Myocyte (in vitro differentiated cells): ENCODE measurements around the gene CAP1. TPM values are rescaled to one million over a fixed set of nuclear protein-coding genes. Genes with fewer than 3 reads are reported as not detected.
"Not testable (repeated sequence)": the region's sequence is repeated elsewhere in the genome, so short reads cannot be mapped to it uniquely, and the experiment has no call there.

Experiments
- DNase-seq: peaks from one replicate; pipeline ENCODE4 v3.0.0-alpha.2; 2012; ENCODE audit warnings: low read depth
- polyA plus RNA-seq: library from polyadenylated mRNA; unstranded; fragments of >200 nt; gene quantifications from one replicate; pipeline ENCODE4 v1.2.1, GENCODE V29; 2012; ENCODE audit warnings: missing spikeins
- total RNA-seq: library from RNA; depleted of rRNA; stranded (reverse); fragments of >200 nt; gene quantifications from 2 replicates; pipeline ENCODE4 v1.2.3, GENCODE V29; 2014

Gene CAP1, protein sequence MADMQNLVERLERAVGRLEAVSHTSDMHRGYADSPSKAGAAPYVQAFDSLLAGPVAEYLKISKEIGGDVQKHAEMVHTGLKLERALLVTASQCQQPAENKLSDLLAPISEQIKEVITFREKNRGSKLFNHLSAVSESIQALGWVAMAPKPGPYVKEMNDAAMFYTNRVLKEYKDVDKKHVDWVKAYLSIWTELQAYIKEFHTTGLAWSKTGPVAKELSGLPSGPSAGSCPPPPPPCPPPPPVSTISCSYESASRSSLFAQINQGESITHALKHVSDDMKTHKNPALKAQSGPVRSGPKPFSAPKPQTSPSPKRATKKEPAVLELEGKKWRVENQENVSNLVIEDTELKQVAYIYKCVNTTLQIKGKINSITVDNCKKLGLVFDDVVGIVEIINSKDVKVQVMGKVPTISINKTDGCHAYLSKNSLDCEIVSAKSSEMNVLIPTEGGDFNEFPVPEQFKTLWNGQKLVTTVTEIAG
- total RNA-seq = 121 and 122 TPM in 2 replicates
- polyA plus RNA-seq = 321 TPM

DNA sequence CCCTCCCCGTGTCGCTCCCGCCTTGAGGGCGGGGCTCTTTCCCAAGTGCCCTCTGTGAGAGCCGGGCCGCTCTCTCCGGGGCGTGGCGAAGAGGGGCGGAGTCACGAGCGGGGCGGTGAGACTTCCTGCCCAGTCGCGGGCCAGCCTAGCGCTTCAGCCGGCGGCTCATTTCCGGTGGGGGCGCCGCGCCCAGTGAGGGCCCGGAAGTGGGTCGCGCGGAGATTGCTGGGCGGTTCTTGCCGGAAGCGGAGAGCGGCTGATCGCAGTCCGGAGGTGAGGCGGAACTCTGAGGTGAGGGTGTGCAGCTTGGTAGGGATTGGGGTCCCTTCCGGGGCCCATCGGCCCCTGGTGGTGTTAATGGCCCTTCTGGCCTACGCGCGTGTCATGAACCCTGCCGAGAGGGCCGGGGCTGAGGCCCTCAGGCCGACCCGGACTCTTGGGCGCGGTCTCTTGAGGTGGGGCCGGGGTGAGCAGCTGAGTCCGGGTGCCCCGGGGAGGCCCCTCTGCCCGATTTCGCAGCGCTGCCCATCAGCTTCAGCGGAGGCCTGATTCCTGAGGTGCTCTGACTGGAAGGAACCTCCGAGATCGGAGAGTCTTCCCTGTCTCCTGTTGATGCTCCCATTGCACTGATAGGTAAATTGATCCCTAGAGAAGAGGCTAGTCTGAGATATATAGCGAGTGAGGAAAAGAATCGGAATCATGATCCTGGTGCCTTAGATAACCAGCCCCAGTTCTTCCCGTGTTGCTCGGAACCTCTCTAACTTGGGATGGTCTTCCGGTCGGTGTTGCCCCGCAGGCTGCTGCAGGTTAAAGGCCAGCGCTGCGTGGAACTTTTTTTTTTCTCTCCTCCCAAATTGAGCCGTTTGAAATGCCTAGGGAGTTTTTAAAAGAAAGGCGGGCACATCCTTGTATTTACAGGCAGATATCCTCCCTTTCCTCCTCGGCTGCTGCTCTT is at the start of gene CAP1:
TSS of gene CAP1 (plus strand) at position 219 of the 955 bp plus-strand sequence. CDS start 18,618 bp downstream, outside the sequence.
- peak; percentile 99 for DNase-seq

DNA sequence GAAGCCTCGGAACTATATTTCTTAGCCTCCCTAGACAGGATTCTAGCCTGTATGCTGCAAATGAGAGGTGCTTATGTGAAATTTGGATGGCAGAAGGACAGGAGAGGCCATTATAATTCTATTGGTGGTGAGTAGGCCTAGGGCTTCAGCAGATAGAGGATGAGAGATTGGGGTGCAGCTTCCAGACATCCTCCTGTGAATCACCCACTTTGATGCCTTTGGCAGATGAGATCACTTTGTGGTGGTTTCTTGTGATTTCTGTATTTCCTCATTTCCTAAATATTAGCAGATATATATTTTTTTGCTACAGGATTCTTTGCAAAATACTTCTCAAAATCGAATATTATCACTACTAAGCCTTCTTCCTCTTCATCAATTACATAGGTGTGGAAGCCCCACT is 48.3 kb upstream of the CAP1 start:
- no peak for DNase-seq

DNA sequence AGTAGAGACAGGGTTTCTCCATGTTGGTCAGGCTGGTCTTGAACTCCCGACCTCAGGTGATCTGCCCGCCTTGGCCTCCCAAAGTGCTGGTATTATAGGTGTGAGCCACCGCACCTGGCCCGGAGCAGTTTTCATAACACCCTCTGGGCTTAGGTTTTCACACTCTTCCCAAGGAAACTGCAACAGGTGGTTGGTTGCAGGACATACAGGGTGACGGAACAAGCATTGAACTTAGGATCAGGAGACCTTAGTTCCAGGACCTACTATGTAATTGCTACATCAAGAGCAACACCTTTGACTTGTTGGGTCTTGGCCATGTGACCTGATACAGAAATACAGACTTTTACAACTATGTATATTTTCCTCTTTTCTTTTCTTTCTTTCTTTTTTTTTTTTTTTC is 47.6 kb upstream of the CAP1 start:
- DNase-seq = no peak

DNA sequence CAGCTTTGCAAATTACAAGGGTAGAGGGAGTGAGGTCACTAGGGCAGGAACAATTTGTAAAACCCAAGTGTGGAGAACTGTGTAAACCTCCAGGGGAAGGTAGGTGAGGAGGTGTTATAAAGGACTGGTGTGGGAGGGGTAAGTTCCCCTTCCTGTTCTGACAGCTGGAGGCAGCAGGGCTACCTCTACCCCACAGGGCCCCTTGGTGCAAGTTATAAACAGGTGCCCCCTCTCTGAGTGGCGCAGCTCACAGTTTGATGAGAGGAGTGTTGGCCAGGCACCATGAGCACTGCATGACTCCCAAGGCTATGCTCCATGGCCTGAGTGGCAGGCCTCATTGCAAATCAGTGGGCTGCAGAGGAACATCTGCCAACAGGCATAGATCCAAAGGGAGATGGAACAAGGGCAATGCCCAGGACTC is 44.5 kb upstream of the CAP1 start:
- no peak for DNase-seq

DNA sequence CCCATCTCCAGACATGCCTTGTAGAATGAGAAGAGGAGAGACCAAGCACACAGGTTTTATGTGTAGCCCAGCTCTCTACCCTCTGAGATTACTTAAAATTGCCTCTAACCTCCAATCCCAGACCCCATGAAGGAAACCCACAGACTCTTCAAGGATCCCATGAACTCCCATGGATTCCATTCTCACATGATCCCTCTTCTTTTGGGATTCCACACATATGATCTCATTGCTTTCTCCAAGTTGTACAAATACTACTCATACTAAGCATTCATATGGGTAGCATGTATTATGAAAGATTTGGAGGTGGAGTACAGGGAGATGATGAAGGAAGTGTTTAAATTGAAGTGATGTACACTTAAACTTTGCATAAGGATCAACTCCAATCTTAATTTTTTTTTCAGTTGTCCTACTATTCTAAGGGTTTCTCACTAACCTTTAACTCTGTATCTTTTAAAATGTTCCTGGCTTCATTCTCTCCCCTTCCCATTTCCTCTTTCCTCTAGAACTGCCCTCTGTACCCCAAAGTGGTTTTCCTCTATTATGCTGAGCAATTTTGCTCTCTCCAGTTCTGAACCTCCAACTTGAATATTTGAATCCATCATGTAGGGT is 44.0 kb upstream of the CAP1 start:
- no peak for DNase-seq

DNA sequence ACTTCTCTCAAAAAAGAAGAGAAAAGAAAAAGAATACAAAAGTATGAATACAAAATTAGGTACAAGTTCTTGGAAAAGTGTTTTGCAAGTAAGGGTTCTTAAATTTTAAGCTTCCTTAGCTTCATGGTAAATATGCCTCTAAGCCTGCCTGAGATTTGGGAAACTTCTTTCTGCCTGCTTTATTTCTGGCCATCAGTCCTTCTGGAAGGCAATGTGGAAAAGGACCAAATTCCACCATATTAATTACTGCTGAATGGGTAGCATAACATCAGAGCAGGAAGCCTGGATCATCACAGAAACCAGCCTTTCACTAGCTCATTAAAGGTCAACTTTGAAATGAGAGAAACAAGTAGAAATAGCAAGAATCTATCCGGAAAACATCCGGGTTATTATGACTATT is 39.1 kb upstream of the CAP1 start:
- DNase-seq = no peak

DNA sequence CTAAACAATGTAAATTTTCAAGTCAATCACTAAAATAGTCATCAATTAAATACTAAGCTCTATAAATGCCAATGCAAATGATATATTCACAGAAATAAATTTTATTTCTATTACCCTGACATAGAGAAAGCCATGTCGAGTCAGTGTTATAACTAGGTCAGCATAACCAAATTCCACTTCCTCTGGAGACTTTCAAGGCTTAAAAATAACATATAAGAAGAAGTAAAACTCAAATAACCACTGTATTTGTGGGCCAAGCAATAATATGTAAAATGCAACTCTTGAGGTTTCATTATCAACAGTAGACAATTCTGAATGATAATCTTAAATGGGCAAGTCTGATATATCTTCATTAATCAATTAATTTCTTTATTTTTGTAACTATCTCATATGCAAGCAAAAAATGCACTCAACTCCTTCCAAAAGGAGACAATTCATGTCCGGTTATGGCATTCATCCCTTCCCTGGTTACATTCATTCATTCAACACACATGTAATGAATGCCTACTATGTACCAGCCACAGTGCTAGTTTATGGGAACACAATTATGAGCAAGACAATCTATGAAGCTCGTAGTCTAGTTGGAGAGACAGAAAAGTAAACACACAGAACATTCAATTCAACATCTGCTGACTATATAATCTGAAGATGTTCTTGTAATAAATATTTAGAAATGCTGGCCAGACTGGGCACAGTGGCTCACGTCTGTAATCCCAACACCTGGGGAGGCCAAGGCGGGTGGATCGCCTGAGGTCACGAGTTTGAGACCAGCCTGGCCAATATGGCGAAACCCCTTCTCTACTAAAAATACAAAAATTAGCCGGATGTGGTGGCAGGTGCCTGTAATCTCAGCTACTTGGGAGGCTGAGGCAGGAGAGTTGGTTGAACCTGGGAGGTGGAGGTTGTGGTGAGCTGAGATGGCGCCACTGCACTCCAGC is 37.1 kb upstream of the CAP1 start:
- no peak for DNase-seq

DNA sequence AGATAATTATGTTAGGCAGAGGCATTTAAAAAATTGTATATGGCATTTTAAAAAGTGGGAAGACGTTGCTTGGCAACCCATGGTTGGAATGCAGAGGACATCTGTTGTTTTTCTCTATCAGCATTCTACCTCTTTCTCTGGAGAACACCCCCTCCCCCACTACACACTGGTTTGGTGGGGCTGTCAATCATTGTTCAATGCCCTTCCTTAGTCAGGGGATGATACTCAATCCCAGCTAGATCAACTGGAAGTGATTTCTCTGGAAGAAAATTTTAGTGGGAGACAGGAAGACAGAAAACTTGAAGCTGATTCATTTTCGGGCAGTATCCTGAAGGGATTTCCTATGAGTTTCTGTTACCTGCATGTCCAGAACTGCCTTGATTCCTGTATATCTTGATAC is 35.7 kb upstream of the CAP1 start:
- DNase-seq = peak; percentile 58

DNA sequence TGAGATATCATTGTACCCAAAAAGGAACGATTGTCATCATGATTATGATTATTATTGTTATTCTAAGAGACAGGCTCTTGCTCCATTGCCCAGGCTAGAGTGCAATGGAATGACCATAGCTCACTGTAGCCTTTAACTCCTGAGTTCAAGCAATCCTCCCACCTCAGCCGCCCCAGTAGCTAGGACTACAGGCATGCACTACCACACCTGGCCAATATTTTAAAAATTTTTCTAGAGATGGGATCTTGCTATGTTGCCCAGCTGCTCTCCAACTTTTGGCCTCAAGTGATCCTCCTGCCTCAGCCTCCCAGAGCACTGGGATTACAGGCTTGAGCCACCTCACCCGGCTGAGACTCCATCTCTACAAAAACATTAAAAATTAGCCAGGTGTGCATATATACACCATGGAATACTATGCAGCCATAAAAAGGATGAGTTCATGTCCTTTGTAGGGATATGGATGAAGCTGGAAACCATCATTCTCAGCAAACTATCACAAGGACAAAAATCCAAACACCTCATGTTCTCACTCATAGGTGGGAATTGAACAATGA is 33.0 kb upstream of the CAP1 start:
- DNase-seq = not testable (repeated sequence)

DNA sequence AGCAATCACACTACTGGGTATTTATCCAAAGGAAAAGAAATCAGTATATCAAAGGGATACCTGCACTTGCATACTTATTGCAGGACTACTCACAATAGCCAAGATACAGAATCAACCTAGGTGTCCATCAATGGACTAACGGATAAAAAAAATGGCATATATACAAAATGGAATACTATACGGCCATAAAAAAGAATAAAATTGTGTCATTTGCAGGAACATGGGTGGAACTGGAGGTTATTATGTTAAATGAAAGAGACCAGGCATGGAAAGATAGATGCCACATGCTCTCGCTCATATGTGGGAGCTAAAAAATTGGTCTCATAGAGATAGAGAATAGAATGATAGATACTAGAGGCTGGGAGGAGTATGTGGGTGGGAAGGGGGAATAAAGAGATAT is 29.3 kb upstream of the CAP1 start:
- no peak for DNase-seq

DNA sequence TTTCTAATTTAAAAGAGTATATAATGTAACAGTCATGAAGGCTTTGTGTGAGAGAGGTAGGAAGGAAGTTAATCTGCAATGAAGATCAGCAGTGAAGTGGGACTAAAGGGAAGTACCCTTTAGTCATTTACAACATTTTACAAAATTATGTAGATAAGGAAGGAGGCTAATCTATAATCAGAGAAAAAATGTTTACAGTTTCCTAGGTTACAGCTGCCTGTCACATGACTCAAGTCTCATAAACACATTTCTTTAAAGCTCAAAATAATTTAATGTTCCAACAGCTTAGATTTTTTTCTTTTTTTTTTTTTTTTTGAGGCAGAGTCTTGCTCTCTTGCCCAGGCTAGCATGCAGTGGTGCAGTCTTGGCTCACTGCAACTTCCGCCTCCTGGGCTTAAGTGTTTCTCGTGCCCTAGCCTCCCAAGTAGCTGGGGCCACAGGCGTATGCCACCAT is 26.2 kb upstream of the CAP1 start:
- DNase-seq = no peak

DNA sequence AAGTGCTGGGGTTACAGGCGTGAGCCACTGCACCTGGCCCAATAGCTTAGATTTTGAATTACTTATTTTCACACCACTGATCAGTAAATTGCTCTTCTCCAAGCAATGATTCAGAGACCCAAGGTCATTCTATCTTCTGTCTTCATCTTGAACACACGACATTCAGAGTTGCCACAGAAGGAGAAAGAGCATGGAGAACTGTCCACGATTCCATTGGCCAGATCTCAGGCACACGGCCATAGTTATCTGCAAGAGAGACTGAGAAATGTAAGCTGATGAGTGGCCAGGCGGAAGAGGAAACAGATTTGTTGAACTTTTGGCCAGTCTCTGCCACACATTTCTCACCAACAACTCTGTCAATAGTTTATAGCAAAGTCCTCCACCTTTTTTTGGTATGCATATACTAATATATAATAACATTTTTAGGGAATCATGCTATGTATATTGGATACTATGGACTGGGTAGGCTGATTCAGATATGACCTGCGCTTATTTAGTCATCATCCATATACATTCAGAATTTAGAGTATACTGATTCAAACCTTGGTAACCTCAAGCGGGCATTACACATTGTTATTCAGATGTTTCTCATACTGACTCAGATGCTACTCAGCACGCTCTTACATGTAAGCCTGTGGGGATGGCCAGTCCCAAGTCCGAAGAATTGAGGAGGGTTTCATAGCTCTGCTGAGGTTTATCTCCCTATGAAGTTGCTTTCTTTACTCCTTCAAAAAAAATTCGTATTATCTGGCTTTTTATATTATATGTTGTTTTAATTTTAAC is 25.5 kb upstream of the CAP1 start:
- peak; percentile 51 for DNase-seq

DNA sequence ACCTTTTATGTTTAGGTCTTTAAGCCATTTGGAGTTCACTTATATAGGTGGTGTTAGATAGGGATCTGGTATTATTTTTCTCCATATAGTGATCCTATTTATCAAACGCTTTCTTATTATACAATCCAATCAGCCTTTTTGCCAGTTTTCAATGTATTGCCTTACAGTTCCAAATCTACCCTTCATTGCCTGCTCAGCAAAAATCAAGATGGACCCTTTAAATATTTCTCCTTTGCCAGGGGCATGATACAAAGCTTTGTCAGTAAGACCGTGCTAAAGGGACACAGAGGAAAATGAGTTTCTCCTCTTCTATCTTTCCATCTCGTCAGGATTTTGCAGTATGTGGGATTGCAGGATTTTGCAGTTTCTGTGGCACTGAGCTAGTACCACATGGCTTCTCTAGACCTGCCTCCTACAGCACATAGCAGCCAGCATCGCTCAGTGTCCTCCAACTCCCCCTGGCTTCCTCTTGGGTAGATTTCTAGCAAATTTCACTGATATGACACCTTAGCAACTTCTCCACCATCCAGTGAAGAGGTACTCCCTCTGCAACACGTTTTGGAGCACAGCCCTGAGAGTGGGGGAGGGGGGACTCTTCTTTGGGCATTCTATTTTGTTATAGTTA is 22.5 kb upstream of the CAP1 start:
- no peak for DNase-seq

DNA sequence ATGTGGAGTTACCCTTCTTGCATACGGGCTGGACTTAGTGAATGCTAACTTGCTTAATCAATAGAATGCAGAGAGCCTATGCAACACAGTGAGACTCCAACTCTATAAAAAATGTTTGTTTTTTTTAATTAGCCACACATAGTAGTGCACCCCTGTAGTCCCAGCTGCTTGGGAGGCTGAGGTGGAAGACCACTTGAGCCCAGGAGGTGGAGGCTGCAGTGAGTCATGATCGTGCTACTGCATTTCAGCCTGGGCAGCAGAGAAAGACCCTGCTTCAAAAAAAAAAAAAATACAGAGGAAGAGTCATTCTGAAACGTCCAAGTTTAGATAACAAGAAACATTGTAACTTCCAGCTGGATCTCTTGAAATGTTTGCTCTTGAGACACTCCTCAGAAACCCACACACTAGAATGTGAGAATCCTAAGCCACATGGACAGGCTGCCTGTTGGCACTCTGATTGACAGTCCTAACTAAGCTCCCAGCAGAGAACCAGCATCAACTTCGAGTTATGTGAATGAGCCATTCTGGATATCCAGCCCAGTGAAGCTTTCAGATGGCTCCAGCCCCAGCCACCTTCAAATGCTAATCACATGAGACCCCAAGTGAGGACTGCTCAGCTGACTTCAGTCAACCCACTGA is 20.0 kb upstream of the CAP1 start:
- peak; percentile 46 for DNase-seq

DNA sequence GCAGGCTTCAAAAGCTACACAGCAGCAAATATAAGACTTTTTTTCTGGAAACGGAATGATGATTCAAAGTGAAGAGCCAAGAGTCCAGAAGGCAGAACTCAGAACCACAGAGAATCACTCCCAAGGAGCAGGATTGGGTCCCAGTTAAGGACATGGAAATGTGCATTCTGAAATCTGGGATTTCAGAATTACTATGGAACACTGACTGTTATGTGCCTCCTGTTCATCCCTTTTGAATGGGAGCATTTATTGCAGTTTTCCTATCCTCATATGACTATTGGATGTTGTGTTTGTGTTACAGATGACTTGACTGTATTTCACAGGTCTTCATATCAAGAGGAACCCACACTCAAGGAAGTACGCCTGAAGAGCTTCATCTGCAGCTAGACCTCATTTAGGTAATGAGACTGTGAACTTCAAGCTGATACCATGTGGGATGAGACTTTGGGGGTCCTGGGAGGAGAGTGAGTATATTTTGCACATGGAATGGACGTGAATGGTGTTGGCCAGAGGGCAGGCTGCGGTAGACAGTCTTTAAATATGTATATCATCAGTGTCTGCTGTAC is 17.1 kb upstream of the CAP1 start:
- no peak for DNase-seq

DNA sequence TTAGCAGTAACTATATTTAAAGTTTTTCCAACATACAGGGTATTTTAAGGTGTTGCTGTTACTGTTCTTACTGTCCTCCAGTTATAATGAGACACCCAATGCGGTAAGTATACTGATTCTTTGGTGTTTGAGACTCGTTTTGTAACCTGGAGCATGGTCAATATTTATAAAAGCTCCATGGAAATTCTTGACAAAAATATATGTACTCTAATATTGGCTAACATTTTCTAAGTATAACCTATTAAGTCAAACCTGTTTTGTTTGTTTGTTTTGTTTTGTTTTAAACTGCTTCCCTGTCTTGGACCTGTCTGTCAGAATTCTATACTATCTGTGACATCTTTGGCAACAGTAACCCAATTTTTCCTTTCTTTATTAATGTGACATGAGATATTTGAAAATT is 15.9 kb upstream of the CAP1 start:
- DNase-seq = no peak

DNA sequence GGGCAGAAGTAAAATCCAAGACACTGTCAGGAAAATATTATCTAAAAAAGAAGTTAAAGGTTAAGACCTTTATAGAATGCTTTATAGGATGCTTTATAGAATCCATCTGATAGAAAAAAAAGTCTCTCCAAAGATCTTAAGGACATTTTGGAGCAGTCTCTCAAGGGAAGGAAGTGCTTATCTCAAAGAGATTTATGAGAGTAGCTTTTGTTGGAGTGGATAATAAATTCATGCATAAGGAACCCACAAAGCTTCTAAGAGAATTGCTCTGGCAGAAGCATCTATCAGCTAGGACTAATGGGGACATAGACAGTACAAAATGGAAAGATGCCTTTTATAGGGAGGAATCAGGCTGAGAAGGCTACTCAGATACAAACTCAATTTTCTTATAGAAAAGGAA is 12.9 kb upstream of the CAP1 start:
- no peak for DNase-seq

DNA sequence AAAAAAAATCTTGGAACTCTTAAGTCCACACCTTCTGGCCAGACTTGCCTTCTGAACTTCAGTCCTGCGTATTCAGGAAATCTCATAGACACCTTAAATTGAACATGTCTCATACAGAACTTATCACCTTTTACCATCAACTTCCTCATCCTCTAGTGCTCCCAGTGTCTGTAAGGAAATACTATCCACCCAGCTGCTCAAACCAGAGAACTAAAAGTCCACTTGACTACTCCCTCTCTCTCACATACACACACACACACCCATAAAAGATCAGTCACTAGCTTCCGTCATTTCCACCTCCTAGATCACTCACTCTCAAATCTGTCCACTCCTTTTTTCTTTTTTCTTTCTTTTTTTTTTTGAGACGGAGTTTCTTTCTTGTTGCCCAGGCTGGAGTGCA is 10.9 kb upstream of the CAP1 start:
- no peak for DNase-seq
